COLO829 (cell line): ENCODE results near the gene POLR2F.
A peak's percentile ranks its signal among the peaks of the same experiment; 100 is the strongest.
"Not testable (repeated sequence)": the region's sequence is repeated elsewhere in the genome, so short reads cannot be mapped to it uniquely, and the experiment has no call there.

ENCODE experiments used
- DNase-seq: peaks from one replicate; pipeline ENCODE4 v3.0.0; 2012; ENCODE audit warnings: low spot score

The POLR2F gene

GRCh38 chr22:37925330-37925729 lies 28.2 kb upstream of the POLR2F start:
- DNase-seq = no peak

- DNase-seq = no peak
These were observed 27.7 kb upstream of the POLR2F start for GRCh38 chr22:37925767-37926166.

GRCh38 chr22:37926358-37926757 lies 27.1 kb upstream of the POLR2F start:
- DNase-seq = no peak

- no peak for DNase-seq
These were observed 26.5 kb upstream of the POLR2F start for GRCh38 chr22:37926771-37927636.

- DNase-seq = no peak
These were observed 25.9 kb upstream of the POLR2F start for GRCh38 chr22:37927637-37927936.

GRCh38 chr22:37929390-37929789 lies 24.1 kb upstream of the POLR2F start:
- DNase-seq = no peak

GRCh38 chr22:37930270-37930951 lies 23.1 kb upstream of the POLR2F start:
- DNase-seq = no peak

- no peak for DNase-seq
These were observed 22.5 kb upstream of the POLR2F start for GRCh38 chr22:37930952-37931440.

GRCh38 chr22:37931893-37932389 lies 21.6 kb upstream of the POLR2F start:
- no peak for DNase-seq

GRCh38 chr22:37932401-37932800 lies 21.1 kb upstream of the POLR2F start:
- no peak for DNase-seq

GRCh38 chr22:37932821-37933578 lies 20.5 kb upstream of the POLR2F start:
- DNase-seq = no peak

- peak; percentile 94 for DNase-seq
These were observed 19.7 kb upstream of the POLR2F start for GRCh38 chr22:37933711-37934376.

GRCh38 chr22:37940698-37941376 lies 12.7 kb upstream of the POLR2F start:
- peak; percentile 35 for DNase-seq

- no peak for DNase-seq
These were observed 11.4 kb upstream of the POLR2F start for GRCh38 chr22:37942133-37942532.

GRCh38 chr22:37943136-37943824 lies 10.2 kb upstream of the POLR2F start:
- no peak for DNase-seq

GRCh38 chr22:37943825-37944198 lies 9.7 kb upstream of the POLR2F start:
- DNase-seq = no peak

- not testable (repeated sequence) for DNase-seq
These were observed 9.1 kb upstream of the POLR2F start for GRCh38 chr22:37944423-37944822.

GRCh38 chr22:37947142-37947795 lies 6.2 kb upstream of the POLR2F start:
- DNase-seq = not testable (repeated sequence)

- no peak for DNase-seq
These were observed 2.2 kb upstream of the POLR2F start for GRCh38 chr22:37951305-37951704.

GRCh38 chr22:37952629-37953028 lies 870 bp upstream of the POLR2F start:
- not testable (repeated sequence) for DNase-seq
